Myocyte (in vitro differentiated cells): ENCODE results near the gene DQX1. TPM values are rescaled to one million over a fixed set of nuclear protein-coding genes. Genes with fewer than 3 reads are reported as not detected.
A peak's percentile ranks its signal among the peaks of the same experiment; 100 is the strongest.
"Not testable (repeated sequence)": the region's sequence is repeated elsewhere in the genome, so short reads cannot be mapped to it uniquely, and the experiment has no call there.

ENCODE experiments used
- DNase-seq: peaks from one replicate; pipeline ENCODE4 v3.0.0-alpha.2; 2012; ENCODE audit warnings: low read depth
- polyA plus RNA-seq: library from polyadenylated mRNA; unstranded; fragments of >200 nt; gene quantifications from one replicate; pipeline ENCODE4 v1.2.1, GENCODE V29; 2012; ENCODE audit warnings: missing spikeins
- total RNA-seq: library from RNA; depleted of rRNA; stranded (reverse); fragments of >200 nt; gene quantifications from 2 replicates; pipeline ENCODE4 v1.2.3, GENCODE V29; 2014

Gene DQX1
- not detected in 2 replicates for total RNA-seq
- polyA plus RNA-seq, result 0.06 TPM

GRCh38 chr2:74525717-74526648, at the start of gene DQX1:
DQX1 (minus strand) TSS chr2:74526231; CDS start chr2:74525729, 502 bp downstream.
- DNase-seq, result no peak

GRCh38 chr2:74575320-74575719, 49.3 kb upstream of the DQX1 start:
- no peak for DNase-seq

GRCh38 chr2:74573747-74574562, 47.9 kb upstream of the DQX1 start:
- no peak for DNase-seq

GRCh38 chr2:74572178-74572925, 46.3 kb upstream of the DQX1 start:
- no peak for DNase-seq

GRCh38 chr2:74571058-74571457, 45.0 kb upstream of the DQX1 start:
- DNase-seq, result no peak

GRCh38 chr2:74569686-74570085, 43.7 kb upstream of the DQX1 start:
- DNase-seq, result no peak

- DNase-seq, result no peak
Observed at GRCh38 chr2:74567881-74568280, 41.9 kb upstream of the DQX1 start.

GRCh38 chr2:74566754-74567085, 40.7 kb upstream of the DQX1 start:
- peak; percentile 33 for DNase-seq

GRCh38 chr2:74566076-74566753, 40.2 kb upstream of the DQX1 start:
- DNase-seq, result no peak

GRCh38 chr2:74564222-74564621, 38.2 kb upstream of the DQX1 start:
- DNase-seq, result no peak

- DNase-seq, result no peak
Observed at GRCh38 chr2:74562126-74562775, 36.2 kb upstream of the DQX1 start.

GRCh38 chr2:74561022-74561421, 35.0 kb upstream of the DQX1 start:
- not testable (repeated sequence) for DNase-seq

- no peak for DNase-seq
Observed at GRCh38 chr2:74560591-74560990, 34.6 kb upstream of the DQX1 start.

- DNase-seq, result no peak
Observed at GRCh38 chr2:74559912-74560311, 33.9 kb upstream of the DQX1 start.

GRCh38 chr2:74558284-74559230, 32.5 kb upstream of the DQX1 start:
- DNase-seq, result no peak

- no peak for DNase-seq
Observed at GRCh38 chr2:74556831-74557370, 30.9 kb upstream of the DQX1 start.

GRCh38 chr2:74556159-74556558, 30.1 kb upstream of the DQX1 start:
- DNase-seq, result no peak

GRCh38 chr2:74555610-74556103, 29.6 kb upstream of the DQX1 start:
- no peak for DNase-seq
